RWPE1 (cell line): ENCODE measurements around the gene NCOA7.
A peak's percentile ranks its signal among the peaks of the same experiment; 100 is the strongest.
"Not testable (repeated sequence)": the region's sequence is repeated elsewhere in the genome, so short reads cannot be mapped to it uniquely, and the experiment has no call there.

Source experiments
- CTCF ChIA-PET: fragments of 350-600 bp; sonication (Branson Sonifier 250); formaldehyde crosslinking; extraction: SDS; loops from one replicate; lab custom pipeline; 2021; lab: Yijun Ruan, JAX
- POLR2A ChIA-PET: fragments of 400-600 bp; formaldehyde crosslinking; extraction: SDS; loops from one replicate; lab custom pipeline; 2020; ENCODE audit warnings: antibody characterized with exemption; ENCODE audit not compliant: low non-redundant PET; lab: Yijun Ruan, JAX
- DNase-seq: peaks from one replicate; pipeline ENCODE4 v3.0.0; 2012; ENCODE audit warnings: low spot score
- H3K27ac ChIP-seq: fragments of 450-650 bp; 2 replicates; pipeline ENCODE4 v1.5.1; 2017
- CTCF ChIP-seq: fragments of 450-650 bp; conservative IDR thresholded peaks from 2 replicates; pipeline ENCODE4 v1.5.1; 2017; ENCODE audit warnings: low read depth, mild to moderate bottlenecking

The NCOA7 gene

GRCh38 chr6:125899726-125900182 lies 109.0 kb downstream of the NCOA7 start:
- no peak overlapping the region for H3K27ac ChIP-seq
- no peak for DNase-seq
- ChIA-PET POLR2A (no interaction called here), CTCF (interaction anchor here (0.7 to 1.0 kb wide), 3 partner anchors 9 to 53 kb away, joined by 3 to 5 read pairs (median 3); no protein-coding TSS in a partner anchor)
- TF ChIP-seq CTCF: no peak

DNA sequence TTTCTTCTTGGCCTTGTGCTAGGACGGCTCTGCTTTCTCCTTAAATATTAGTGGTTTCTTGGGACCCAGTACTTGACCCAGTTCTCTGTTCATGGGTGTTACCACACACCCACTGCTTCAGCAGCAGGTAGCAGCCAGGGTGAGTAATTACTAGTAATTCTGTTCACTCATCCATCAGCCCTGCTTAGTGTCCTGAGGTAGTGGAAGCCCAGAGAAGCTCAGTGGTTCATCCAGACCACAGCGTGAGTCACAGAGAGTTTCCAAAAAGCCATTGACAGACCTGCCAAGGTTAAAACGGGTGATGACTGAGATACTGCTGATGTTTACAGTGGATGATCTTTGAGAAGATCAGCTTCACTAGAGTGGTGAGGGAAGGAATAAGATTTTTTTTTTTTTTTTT lies 114.1 kb downstream of the NCOA7 start:
- no peak for TF ChIP-seq CTCF
- CTCF ChIA-PET: interaction anchor here (0.9 kb wide), 1 partner anchor 51 kb away, joined by 4 read pairs; no protein-coding TSS in a partner anchor
- POLR2A ChIA-PET: no interaction called here

GRCh38 chr6:125906158-125906998 lies 115.6 kb downstream of the NCOA7 start:
- no peak for DNase-seq
- no peak; the same call in 1 of the 2 replicates for TF ChIP-seq CTCF

More for the DNA sequence above, 114.1 kb downstream of the NCOA7 start:
- H3K27ac ChIP-seq: peak overlapping the region; percentile 14; the same call in 1 of the 2 replicates
- peak; percentile 80 for DNase-seq

GRCh38 chr6:125910527-125910926 lies 119.8 kb downstream of the NCOA7 start:
- ChIA-PET POLR2A (no interaction called here), CTCF (no interaction called here)
- DNase-seq: no peak
- no peak for TF ChIP-seq CTCF
- no peak overlapping the region for H3K27ac ChIP-seq

More at GRCh38 chr6:125906158-125906998, 115.6 kb downstream of the NCOA7 start:
- ChIA-PET CTCF (interaction anchor here (0.5 to 1.2 kb wide), 8 partner anchors 13 to 636 kb away, joined by 3 to 4 read pairs (median 3); no protein-coding TSS in a partner anchor), POLR2A (no interaction called here)
- H3K27ac ChIP-seq: no peak overlapping the region

- POLR2A ChIA-PET: not testable (repeated sequence)
Measured at GRCh38 chr6:125911051-125911451, 120.3 kb downstream of the NCOA7 start.

DNA sequence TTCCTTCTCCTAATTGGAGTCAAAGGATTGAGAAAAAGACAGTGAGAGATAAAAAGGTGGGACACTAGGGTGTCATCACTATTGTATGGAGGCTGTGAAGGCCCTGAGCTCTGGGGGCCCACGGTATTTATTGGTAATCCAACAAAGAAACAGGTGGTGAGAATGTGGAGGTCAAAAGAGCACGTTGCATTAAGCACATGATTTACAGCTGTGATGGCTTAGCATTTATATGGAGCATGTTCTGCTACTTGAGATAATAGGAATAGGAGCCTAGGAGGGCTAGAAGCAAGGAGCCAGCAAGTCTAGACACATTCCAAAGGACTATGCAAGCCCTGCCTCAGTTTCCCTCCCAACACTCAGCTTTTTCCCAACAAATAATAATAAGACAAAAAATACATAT lies 121.7 kb downstream of the NCOA7 start:
- DNase-seq, H3K27ac ChIP-seq, CTCF ChIA-PET, POLR2A ChIA-PET: not testable (repeated sequence)

More at GRCh38 chr6:125911051-125911451, 120.3 kb downstream of the NCOA7 start:
- CTCF ChIA-PET, DNase-seq, H3K27ac ChIP-seq: not testable (repeated sequence)

DNA sequence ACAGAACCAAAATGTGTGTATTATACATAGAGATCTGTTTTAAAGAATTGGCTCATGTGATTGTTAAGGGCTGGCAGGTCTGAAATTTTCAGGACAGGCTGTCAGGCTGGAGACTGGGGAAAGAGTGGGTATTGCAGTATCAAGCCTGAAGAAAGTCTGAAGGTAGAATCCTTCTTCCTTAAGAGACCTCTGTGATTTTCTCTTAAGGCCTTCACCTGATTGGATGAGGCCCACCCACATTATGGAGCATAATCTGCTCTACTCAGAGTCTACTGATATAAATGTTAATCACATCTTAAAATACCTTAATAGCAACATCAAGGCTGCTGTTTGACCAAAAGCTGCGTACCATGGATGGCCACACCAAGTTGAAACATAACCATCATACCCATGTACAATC lies 122.4 kb downstream of the NCOA7 start:
- ChIA-PET POLR2A (no interaction called here), CTCF (no interaction called here)
- no peak overlapping the region for H3K27ac ChIP-seq
- DNase-seq: no peak
- TF ChIP-seq CTCF: no peak
